ENCODE results near the gene DHH. TPM values are rescaled to one million over a fixed set of nuclear protein-coding genes. Genes with fewer than 3 reads are reported as not detected.

DHH gene
- total and polyA plus RNA-seq, 2 experiments from 2014 or later: not detected

DNA sequence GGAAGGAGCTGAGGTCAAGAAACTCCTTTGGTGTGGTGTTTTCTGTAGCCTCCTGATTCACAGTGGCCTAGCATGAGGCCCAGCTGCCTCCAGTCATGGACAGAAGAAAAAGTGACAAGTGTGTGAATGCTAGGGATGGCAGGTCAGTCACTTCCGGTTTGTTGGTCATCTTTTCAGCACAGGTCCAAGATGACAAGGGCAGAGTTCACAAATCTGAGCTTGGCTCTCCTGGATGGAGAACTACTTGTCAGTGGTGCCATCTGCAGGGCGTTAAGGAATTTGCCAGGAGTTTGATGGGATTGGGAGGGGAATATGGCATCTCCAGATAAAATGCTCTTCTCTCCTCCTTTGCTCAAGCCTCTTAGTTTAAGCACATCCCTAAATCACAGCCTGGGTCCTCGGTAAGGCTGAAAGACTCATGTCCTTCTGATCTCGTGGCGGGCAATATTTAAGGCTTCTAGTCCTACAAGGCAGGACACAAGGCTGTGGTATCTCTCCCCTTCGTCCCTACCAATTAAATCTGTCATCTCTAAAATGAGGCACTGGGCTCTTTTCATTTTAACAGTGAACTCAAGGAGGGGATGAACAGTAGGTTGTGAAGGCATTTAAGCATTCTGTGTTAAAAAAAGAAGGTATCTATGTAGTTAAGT, 26.6 kb upstream of the DHH start:
- WGBS (ENCODE audit: low lambda C conversion rate, missing lambda C conversion rate): 24% methylated on average over 6 of the region's 6 CpGs

GRCh38 chr12:49111206-49111605, 16.6 kb upstream of the DHH start:
- Histone ChIP-seq H3K4me2 (peak overlapping the region; percentile 68), H3K27ac (peak overlapping the region; percentile 56), H3K36me3 (replicated peaks; ENCODE audit: insufficient read depth, low read depth) (no peaks in the 10 kb centered on the region), H3K9me3 (ENCODE audit: low read depth) (no peaks in the 10 kb centered on the region), H4K20me1 (ENCODE audit: insufficient read depth, poor library complexity, severe bottlenecking) (peaks cover 19% of the 10 kb centered on the region), H3K4me3 (no peak overlapping the region), H3K27me3 (no peaks in the 10 kb centered on the region), H3K4me1 (ENCODE audit: insufficient read depth) (peaks cover 18% of the 10 kb centered on the region), H3K9me2 (replicated peaks; ENCODE audit: insufficient read depth) (no peaks in the 10 kb centered on the region), H3K79me2 (peaks cover 33% of the 10 kb centered on the region), H2AFZ (peak overlapping the region; percentile 8)
- TF ChIP-seq EZH2 (IDR thresholded peaks at IDR 0.05; ENCODE audit: borderline replicate concordance): no peak
- no peak for TF ChIP-seq EZH2phosphoT487 (IDR thresholded peaks at IDR 0.05; ENCODE audit: low read depth, severe bottlenecking, unreplicated experiment)
- no peak for TF ChIP-seq CTCF (IDR thresholded peaks at IDR 0.05; ENCODE audit: poor library complexity)
- DNase-seq (ENCODE audit: low spot score): no peak
- 43% methylated on average over 6 of the region's 6 CpGs for WGBS (ENCODE audit: low lambda C conversion rate, missing lambda C conversion rate)

More for the DNA sequence above, 26.6 kb upstream of the DHH start:
- Histone ChIP-seq H4K20me1 (ENCODE audit: insufficient read depth, poor library complexity, severe bottlenecking) (no peaks in the 10 kb centered on the region), H3K4me2 (no peak overlapping the region), H3K36me3 (replicated peaks; ENCODE audit: insufficient read depth, low read depth) (no peaks in the 10 kb centered on the region), H3K9me3 (ENCODE audit: low read depth) (no peaks in the 10 kb centered on the region), H3K27me3 (no peaks in the 10 kb centered on the region), H3K27ac (no peak overlapping the region), H3K79me2 (no peaks in the 10 kb centered on the region), H3K9me2 (replicated peaks; ENCODE audit: insufficient read depth) (no peaks in the 10 kb centered on the region), H2AFZ (no peak overlapping the region), H3K4me1 (ENCODE audit: insufficient read depth) (no peaks in the 10 kb centered on the region), H3K4me3 (no peak overlapping the region)
- peak; percentile 76 for DNase-seq (ENCODE audit: low spot score)
- no peak for TF ChIP-seq EZH2phosphoT487 (IDR thresholded peaks at IDR 0.05; ENCODE audit: low read depth, severe bottlenecking, unreplicated experiment)
- TF ChIP-seq EZH2 (IDR thresholded peaks at IDR 0.05; ENCODE audit: borderline replicate concordance): no peak
- TF ChIP-seq CTCF (IDR thresholded peaks at IDR 0.05; ENCODE audit: poor library complexity): peak; percentile 60

- H3K4me1 ChIP-seq (ENCODE audit: insufficient read depth): peaks cover 18% of the 10 kb centered on the region
- H3K27ac ChIP-seq: peak within 1 kb of the TSS; percentile 95
- peak within 1 kb of the TSS; percentile 95 for H3K4me2 ChIP-seq
- under 1% methylated on average over 41 of the region's 43 CpGs for WGBS (ENCODE audit: low lambda C conversion rate, missing lambda C conversion rate)
- H3K27me3 ChIP-seq: no peaks in the 10 kb centered on the region
- H3K36me3 ChIP-seq (replicated peaks; ENCODE audit: insufficient read depth, low read depth): no peaks in the 10 kb centered on the region
- H2AFZ ChIP-seq: peak within 1 kb of the TSS; percentile 36
- no peaks in the 10 kb centered on the region for H3K9me3 ChIP-seq (ENCODE audit: low read depth)
- peaks cover 39% of the 10 kb centered on the region for H3K79me2 ChIP-seq
- TF ChIP-seq CTCF (IDR thresholded peaks at IDR 0.05; ENCODE audit: poor library complexity) (peak; percentile 30), EZH2phosphoT487 (IDR thresholded peaks at IDR 0.05; ENCODE audit: low read depth, severe bottlenecking, unreplicated experiment) (no peak)
- H3K4me3 ChIP-seq: peak within 1 kb of the TSS; percentile 45
- H3K9me2 ChIP-seq (replicated peaks; ENCODE audit: insufficient read depth): no peaks in the 10 kb centered on the region
- peak; percentile 98 for DNase-seq (ENCODE audit: low spot score)
- H4K20me1 ChIP-seq (ENCODE audit: insufficient read depth, poor library complexity, severe bottlenecking): peaks cover 25% of the 10 kb centered on the region
Observed at GRCh38 chr12:49110464-49111155, 16.0 kb upstream of the DHH start, which contains the start of gene LMBR1L. Gene LMBR1L (minus strand): TSS chr12:49110847. CDS start chr12:49110555, 292 bp downstream.
